Hepatocyte (in vitro differentiated cells): Measurements from ENCODE around the gene CORO2A. TPM values are rescaled to one million over a fixed set of nuclear protein-coding genes. Genes with fewer than 3 reads are reported as not detected.

Source experiments
- DNase-seq: peaks from one replicate; pipeline ENCODE4 v3.0.0-alpha.2; 2016; ENCODE audit warnings: low spot score
- H2AFZ ChIP-seq: fragments of 200-600 bp; sonication (generic); 2 replicates; pipeline ENCODE4 v1.6.0; 2016; ENCODE audit warnings: antibody characterized with exemption, mild to moderate bottlenecking
- H3K27ac ChIP-seq: fragments of 200-600 bp; sonication (generic); 2 replicates; pipeline ENCODE4 v1.5.1; 2016; ENCODE audit warnings: mild to moderate bottlenecking
- H3K27me3 ChIP-seq: fragments of 200-600 bp; sonication (generic); 2 replicates; pipeline ENCODE4 v1.6.1; 2016
- H3K36me3 ChIP-seq: fragments of 200-600 bp; sonication (generic); replicated peaks from 2 replicates; pipeline ENCODE4 v1.5.1; 2016; ENCODE audit warnings: low read depth; ENCODE audit not compliant: insufficient read depth
- H3K4me1 ChIP-seq: fragments of 200-600 bp; sonication (generic); 2 replicates; pipeline ENCODE4 v1.5.1; 2016; ENCODE audit warnings: mild to moderate bottlenecking, moderate library complexity; ENCODE audit not compliant: insufficient read depth
- H3K4me2 ChIP-seq: fragments of 200-600 bp; sonication (generic); 2 replicates; pipeline ENCODE4 v1.6.0; 2016
- H3K4me3 ChIP-seq: fragments of 200-600 bp; sonication (generic); 2 replicates; pipeline ENCODE4 v1.5.1; 2016; ENCODE audit warnings: mild to moderate bottlenecking
- H3K79me2 ChIP-seq: fragments of 200-600 bp; sonication (generic); 2 replicates; pipeline ENCODE4 v1.6.0; 2017; ENCODE audit warnings: mild to moderate bottlenecking
- H3K9me2 ChIP-seq: fragments of 200-600 bp; sonication (generic); replicated peaks from 2 replicates; pipeline ENCODE4 v1.6.0; 2017; ENCODE audit warnings: mild to moderate bottlenecking; ENCODE audit not compliant: insufficient read depth
- H3K9me3 ChIP-seq: fragments of 200-600 bp; sonication (generic); 2 replicates; pipeline ENCODE4 v1.5.1; 2016; ENCODE audit warnings: low read depth, mild to moderate bottlenecking
- H4K20me1 ChIP-seq: fragments of 200-600 bp; sonication (generic); 2 replicates; pipeline ENCODE4 v1.6.0; 2016; ENCODE audit warnings: mild to moderate bottlenecking; ENCODE audit not compliant: insufficient read depth, poor library complexity, severe bottlenecking
- EZH2 ChIP-seq: fragments of 200-600 bp; sonication (generic); IDR thresholded peaks from 2 replicates; pipeline ENCODE4 v1.6.1; 2016; ENCODE audit warnings: antibody characterized with exemption, mild to moderate bottlenecking, borderline replicate concordance
- EZH2phosphoT487 ChIP-seq: fragments of 200-600 bp; sonication (generic); IDR thresholded peaks from one replicate; pipeline ENCODE4 v1.6.1; 2018; ENCODE audit warnings: antibody characterized with exemption, mild to moderate bottlenecking, low read depth, moderate library complexity; ENCODE audit not compliant: unreplicated experiment, severe bottlenecking
- WGBS: methylation state at CpG from one replicate; pipeline ENCODE4 v1.1.6; 2016; ENCODE audit warnings: low lambda C conversion rate; ENCODE audit errors: missing lambda C conversion rate; 5-methylcytosine and 5-hydroxymethylcytosine counted together
- polyA plus RNA-seq: library from polyadenylated mRNA; unstranded; fragments of >200 nt; fragmentation: Nextera tagmentation; extraction: Ambion mirVana; gene quantifications from 2 replicates; pipeline ENCODE4 v1.2.1, GENCODE V29; 2016
- total RNA-seq: library from RNA; depleted of rRNA; stranded (reverse); fragments of >200 nt; gene quantifications from 2 replicates; pipeline ENCODE4 v1.2.3, GENCODE V29; 2014
- TF ChIP-seq, protein P1 (sequence below): fragments of 200-600 bp; sonication (generic); IDR thresholded peaks from 2 replicates; pipeline ENCODE4 v1.5.1; 2016; ENCODE audit warnings: antibody characterized with exemption, mild to moderate bottlenecking; ENCODE audit not compliant: poor library complexity

Gene CORO2A
- total and polyA plus RNA-seq, 2 experiments from 2014 or later, result 12.8 to 24.6 TPM

GRCh38 chr9:98208635-98209034 lies 16.2 kb upstream of the CORO2A start:
- Histone ChIP-seq H3K4me1 (no peaks in the 10 kb centered on the region), H3K36me3 (no peaks in the 10 kb centered on the region), H3K27me3 (no peaks in the 10 kb centered on the region), H3K9me2 (no peaks in the 10 kb centered on the region), H2AFZ (no peak overlapping the region), H3K4me3 (no peak overlapping the region), H3K79me2 (no peaks in the 10 kb centered on the region), H3K27ac (no peak overlapping the region), H3K9me3 (no peaks in the 10 kb centered on the region), H4K20me1 (no peaks in the 10 kb centered on the region), H3K4me2 (no peak overlapping the region)
- TF ChIP-seq, protein P1, sequence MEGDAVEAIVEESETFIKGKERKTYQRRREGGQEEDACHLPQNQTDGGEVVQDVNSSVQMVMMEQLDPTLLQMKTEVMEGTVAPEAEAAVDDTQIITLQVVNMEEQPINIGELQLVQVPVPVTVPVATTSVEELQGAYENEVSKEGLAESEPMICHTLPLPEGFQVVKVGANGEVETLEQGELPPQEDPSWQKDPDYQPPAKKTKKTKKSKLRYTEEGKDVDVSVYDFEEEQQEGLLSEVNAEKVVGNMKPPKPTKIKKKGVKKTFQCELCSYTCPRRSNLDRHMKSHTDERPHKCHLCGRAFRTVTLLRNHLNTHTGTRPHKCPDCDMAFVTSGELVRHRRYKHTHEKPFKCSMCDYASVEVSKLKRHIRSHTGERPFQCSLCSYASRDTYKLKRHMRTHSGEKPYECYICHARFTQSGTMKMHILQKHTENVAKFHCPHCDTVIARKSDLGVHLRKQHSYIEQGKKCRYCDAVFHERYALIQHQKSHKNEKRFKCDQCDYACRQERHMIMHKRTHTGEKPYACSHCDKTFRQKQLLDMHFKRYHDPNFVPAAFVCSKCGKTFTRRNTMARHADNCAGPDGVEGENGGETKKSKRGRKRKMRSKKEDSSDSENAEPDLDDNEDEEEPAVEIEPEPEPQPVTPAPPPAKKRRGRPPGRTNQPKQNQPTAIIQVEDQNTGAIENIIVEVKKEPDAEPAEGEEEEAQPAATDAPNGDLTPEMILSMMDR, result no peak
- TF ChIP-seq EZH2 (no peak), EZH2phosphoT487 (no peak)
- no peak for DNase-seq
- 98% methylated on average over 20 of the region's 20 CpGs for WGBS

DNA sequence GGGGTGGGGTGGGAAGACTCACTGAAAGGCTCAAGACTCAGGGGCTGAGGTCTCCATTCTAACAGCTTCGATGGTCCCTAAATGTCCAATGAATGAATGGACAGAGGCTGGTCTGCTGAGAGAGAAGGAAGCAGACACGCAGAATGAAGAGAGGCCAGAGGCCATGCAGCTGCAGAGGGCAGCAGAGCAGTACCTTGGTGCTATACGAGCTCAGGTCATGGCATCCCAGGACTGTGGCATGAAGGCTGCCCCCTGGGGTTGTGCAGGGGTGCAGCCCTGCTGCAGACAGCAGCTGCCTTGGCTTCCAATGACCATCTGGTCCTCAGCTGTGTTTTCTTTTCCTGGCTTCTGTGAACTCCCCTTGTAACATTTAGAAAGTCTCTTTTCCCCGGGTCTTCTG lies 15.2 kb upstream of the CORO2A start:
- Histone ChIP-seq H3K9me3 (no peaks in the 10 kb centered on the region), H3K4me1 (no peaks in the 10 kb centered on the region), H3K36me3 (no peaks in the 10 kb centered on the region), H3K79me2 (no peaks in the 10 kb centered on the region), H3K27ac (no peak overlapping the region), H3K9me2 (no peaks in the 10 kb centered on the region), H3K27me3 (no peaks in the 10 kb centered on the region), H4K20me1 (no peaks in the 10 kb centered on the region), H3K4me3 (no peak overlapping the region), H3K4me2 (no peak overlapping the region), H2AFZ (no peak overlapping the region)
- WGBS, result 94% methylated on average over 4 of the region's 4 CpGs
- DNase-seq, result no peak
- TF ChIP-seq EZH2, result no peak
- TF ChIP-seq, protein P1, result peak; percentile 4

DNA sequence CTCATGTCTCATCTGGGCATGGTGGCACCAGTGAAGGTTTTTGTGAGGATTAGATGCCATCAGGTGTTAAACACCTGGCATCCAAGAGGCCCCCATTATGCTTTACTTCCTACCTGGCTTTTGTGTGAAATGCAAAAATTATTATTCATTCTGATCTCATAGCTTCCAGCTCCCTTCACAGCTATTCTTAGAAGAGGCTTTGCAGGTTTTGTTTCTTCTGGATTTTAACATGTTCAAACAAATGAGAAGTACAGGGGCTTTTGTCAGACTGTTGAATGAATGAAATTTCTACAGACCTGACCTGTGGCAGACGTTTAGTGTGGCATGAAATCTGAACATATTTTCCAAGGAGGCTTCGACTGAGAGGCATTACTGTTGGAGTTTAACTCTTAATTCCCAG lies 14.3 kb upstream of the CORO2A start:
- WGBS, result 38% methylated on average over 2 of the region's 2 CpGs
- Histone ChIP-seq H3K9me3 (no peaks in the 10 kb centered on the region), H4K20me1 (no peaks in the 10 kb centered on the region), H3K36me3 (no peaks in the 10 kb centered on the region), H3K27me3 (no peaks in the 10 kb centered on the region), H3K27ac (no peak overlapping the region), H2AFZ (no peak overlapping the region), H3K79me2 (no peaks in the 10 kb centered on the region), H3K4me3 (no peak overlapping the region), H3K9me2 (no peaks in the 10 kb centered on the region), H3K4me1 (no peaks in the 10 kb centered on the region), H3K4me2 (no peak overlapping the region)
- TF ChIP-seq EZH2phosphoT487, result no peak
- TF ChIP-seq, protein P1, result no peak
- no peak for TF ChIP-seq EZH2
- DNase-seq, result no peak

GRCh38 chr9:98204692-98205091 lies 12.3 kb upstream of the CORO2A start:
- TF ChIP-seq, protein P1, result no peak
- TF ChIP-seq EZH2, result no peak
- no peak for TF ChIP-seq EZH2phosphoT487

More at GRCh38 chr9:98204692-98205091, 12.3 kb upstream of the CORO2A start:
- H3K4me1 ChIP-seq, result no peaks in the 10 kb centered on the region
- no peak overlapping the region for H2AFZ ChIP-seq
- 66% methylated on average over 4 of the region's 4 CpGs for WGBS
- H3K9me3 ChIP-seq, result no peaks in the 10 kb centered on the region
- no peaks in the 10 kb centered on the region for H3K27me3 ChIP-seq
- no peaks in the 10 kb centered on the region for H3K79me2 ChIP-seq
- no peaks in the 10 kb centered on the region for H3K9me2 ChIP-seq
- no peak for DNase-seq
- no peak overlapping the region for H3K27ac ChIP-seq
- no peaks in the 10 kb centered on the region for H4K20me1 ChIP-seq
- H3K4me2 ChIP-seq, result no peak overlapping the region
- H3K4me3 ChIP-seq, result no peak overlapping the region
- H3K36me3 ChIP-seq, result no peaks in the 10 kb centered on the region
